ENCODE data around the gene PLIN5.
"Not testable (repeated sequence)": the region's sequence is repeated elsewhere in the genome, so short reads cannot be mapped to it uniquely, and the experiment has no call there.

PLIN5 gene

GRCh38 chr19:4575267-4576015 lies 40.4 kb upstream of the PLIN5 start:
- Mint-ChIP-seq H3K27ac (no peak overlapping the region), H3K27me3 (ENCODE audit: low read depth) (peaks cover 28% of the 10 kb centered on the region), H3K9me3 (no peaks in the 10 kb centered on the region), H3K4me1 (ENCODE audit: low read depth) (no peaks in the 10 kb centered on the region), H3K36me3 (ENCODE audit: low read depth) (no peaks in the 10 kb centered on the region), H3K4me3 (no peak overlapping the region)
- no peak for DNase-seq (ENCODE audit: low spot score)

- no peak overlapping the region for H3K4me3 Mint-ChIP-seq
- no peaks in the 10 kb centered on the region for H3K4me1 Mint-ChIP-seq (ENCODE audit: low read depth)
- no peak for DNase-seq (ENCODE audit: low spot score)
- no peaks in the 10 kb centered on the region for H3K9me3 Mint-ChIP-seq
- H3K27ac Mint-ChIP-seq: no peak overlapping the region
- peaks cover 12% of the 10 kb centered on the region for H3K27me3 Mint-ChIP-seq (ENCODE audit: low read depth)
- no peaks in the 10 kb centered on the region for H3K36me3 Mint-ChIP-seq (ENCODE audit: low read depth)
Observed at GRCh38 chr19:4573682-4574081, 38.7 kb upstream of the PLIN5 start.

- Mint-ChIP-seq H3K36me3 (ENCODE audit: low read depth) (no peaks in the 10 kb centered on the region), H3K4me1 (ENCODE audit: low read depth) (no peaks in the 10 kb centered on the region), H3K27ac (no peak overlapping the region), H3K9me3 (no peaks in the 10 kb centered on the region), H3K4me3 (no peak overlapping the region), H3K27me3 (ENCODE audit: low read depth) (peaks cover 8% of the 10 kb centered on the region)
- no peak for DNase-seq (ENCODE audit: low spot score)
Observed at GRCh38 chr19:4571305-4571917, 36.4 kb upstream of the PLIN5 start.

GRCh38 chr19:4570916-4571304 lies 35.9 kb upstream of the PLIN5 start:
- Mint-ChIP-seq H3K27me3 (ENCODE audit: low read depth) (peaks cover 4% of the 10 kb centered on the region), H3K4me1 (ENCODE audit: low read depth) (no peaks in the 10 kb centered on the region), H3K27ac (no peak overlapping the region), H3K9me3 (no peaks in the 10 kb centered on the region), H3K4me3 (no peak overlapping the region), H3K36me3 (ENCODE audit: low read depth) (no peaks in the 10 kb centered on the region)
- DNase-seq (ENCODE audit: low spot score): no peak

GRCh38 chr19:4570402-4570801 lies 35.4 kb upstream of the PLIN5 start:
- H3K27me3 Mint-ChIP-seq (ENCODE audit: low read depth): peaks cover 4% of the 10 kb centered on the region
- H3K36me3 Mint-ChIP-seq (ENCODE audit: low read depth): no peaks in the 10 kb centered on the region
- H3K9me3 Mint-ChIP-seq: no peaks in the 10 kb centered on the region
- no peaks in the 10 kb centered on the region for H3K4me1 Mint-ChIP-seq (ENCODE audit: low read depth)
- DNase-seq (ENCODE audit: low spot score): no peak
- H3K4me3 Mint-ChIP-seq: no peak overlapping the region
- H3K27ac Mint-ChIP-seq: no peak overlapping the region

GRCh38 chr19:4568886-4569285 lies 33.9 kb upstream of the PLIN5 start:
- Mint-ChIP-seq H3K36me3 (ENCODE audit: low read depth) (no peaks in the 10 kb centered on the region), H3K4me1 (ENCODE audit: low read depth) (no peaks in the 10 kb centered on the region), H3K9me3 (no peaks in the 10 kb centered on the region), H3K4me3 (no peak overlapping the region), H3K27ac (no peak overlapping the region), H3K27me3 (ENCODE audit: low read depth) (no peaks in the 10 kb centered on the region)
- no peak for DNase-seq (ENCODE audit: low spot score)

- Mint-ChIP-seq H3K9me3 (no peaks in the 10 kb centered on the region), H3K4me1 (ENCODE audit: low read depth) (no peaks in the 10 kb centered on the region), H3K36me3 (ENCODE audit: low read depth) (no peaks in the 10 kb centered on the region), H3K4me3 (no peak overlapping the region), H3K27me3 (ENCODE audit: low read depth) (no peaks in the 10 kb centered on the region), H3K27ac (no peak overlapping the region)
- peak; percentile 27 for DNase-seq (ENCODE audit: low spot score)
Observed at GRCh38 chr19:4567584-4568071, 32.6 kb upstream of the PLIN5 start.

- Mint-ChIP-seq H3K9me3 (no peaks in the 10 kb centered on the region), H3K27ac (no peak overlapping the region), H3K4me3 (no peak overlapping the region), H3K27me3 (ENCODE audit: low read depth) (no peaks in the 10 kb centered on the region), H3K36me3 (ENCODE audit: low read depth) (no peaks in the 10 kb centered on the region), H3K4me1 (ENCODE audit: low read depth) (no peaks in the 10 kb centered on the region)
- DNase-seq (ENCODE audit: low spot score): no peak
Observed at GRCh38 chr19:4566402-4567051, 31.5 kb upstream of the PLIN5 start.

GRCh38 chr19:4563562-4563961 lies 28.5 kb upstream of the PLIN5 start:
- not testable (repeated sequence) for H3K4me1 Mint-ChIP-seq (ENCODE audit: low read depth); H3K9me3 Mint-ChIP-seq; H3K27ac Mint-ChIP-seq; H3K36me3 Mint-ChIP-seq (ENCODE audit: low read depth); DNase-seq (ENCODE audit: low spot score); H3K4me3 Mint-ChIP-seq; H3K27me3 Mint-ChIP-seq (ENCODE audit: low read depth)

- H3K4me1 Mint-ChIP-seq (ENCODE audit: low read depth); H3K9me3 Mint-ChIP-seq; H3K36me3 Mint-ChIP-seq (ENCODE audit: low read depth); H3K27ac Mint-ChIP-seq; H3K4me3 Mint-ChIP-seq; H3K27me3 Mint-ChIP-seq (ENCODE audit: low read depth); DNase-seq (ENCODE audit: low spot score): not testable (repeated sequence)
Observed at GRCh38 chr19:4562085-4562484, 27.1 kb upstream of the PLIN5 start.

GRCh38 chr19:4559569-4559968 lies 24.5 kb upstream of the PLIN5 start, which contains the start of gene SEMA6B:
SEMA6B (minus strand) TSS chr19:4559684; CDS start chr19:4558457, 1,227 bp downstream.
- no peak within 1 kb of the TSS for H3K27ac Mint-ChIP-seq
- H3K4me1 Mint-ChIP-seq (ENCODE audit: low read depth): no peaks in the 10 kb centered on the region
- H3K4me3 Mint-ChIP-seq: no peak within 1 kb of the TSS
- no peak for DNase-seq (ENCODE audit: low spot score)
- H3K36me3 Mint-ChIP-seq (ENCODE audit: low read depth): no peaks in the 10 kb centered on the region
- no peaks in the 10 kb centered on the region for H3K27me3 Mint-ChIP-seq (ENCODE audit: low read depth)
- no peaks in the 10 kb centered on the region for H3K9me3 Mint-ChIP-seq

- Mint-ChIP-seq H3K9me3 (no peaks in the 10 kb centered on the region), H3K27ac (no peak overlapping the region), H3K36me3 (ENCODE audit: low read depth) (no peaks in the 10 kb centered on the region), H3K27me3 (ENCODE audit: low read depth) (no peaks in the 10 kb centered on the region), H3K4me3 (no peak overlapping the region), H3K4me1 (ENCODE audit: low read depth) (no peaks in the 10 kb centered on the region)
- DNase-seq (ENCODE audit: low spot score): peak; percentile 15
Observed at GRCh38 chr19:4557971-4558941, 23.2 kb upstream of the PLIN5 start.

GRCh38 chr19:4557144-4557970 lies 22.3 kb upstream of the PLIN5 start:
- DNase-seq (ENCODE audit: low spot score): no peak
- H3K9me3 Mint-ChIP-seq: no peaks in the 10 kb centered on the region
- no peaks in the 10 kb centered on the region for H3K36me3 Mint-ChIP-seq (ENCODE audit: low read depth)
- no peak overlapping the region for H3K27ac Mint-ChIP-seq
- no peaks in the 10 kb centered on the region for H3K27me3 Mint-ChIP-seq (ENCODE audit: low read depth)
- no peak overlapping the region for H3K4me3 Mint-ChIP-seq
- no peaks in the 10 kb centered on the region for H3K4me1 Mint-ChIP-seq (ENCODE audit: low read depth)

All from T-helper 2 cell treated with Interferon-gamma antibody and Interleukin-4, amounts not matched to agents 5 μg/mL and 100 μg/mL, for 36 hours (primary cell).